T-cell (primary cell): ENCODE measurements around the gene GH2. TPM values are rescaled to one million over a fixed set of nuclear protein-coding genes. Genes with fewer than 3 reads are reported as not detected.
"Not testable (repeated sequence)": the region's sequence is repeated elsewhere in the genome, so short reads cannot be mapped to it uniquely, and the experiment has no call there.

Experiments used
- ATAC-seq, 4 experiments: fragments of 200-7000 bp in 3 of 4; fragments of 150-1000 bp in 1 of 4; cut with Tn5 transposase; replicated peaks in 1 of 4; 1 replicate in 3 of 4; 2 replicates in 1 of 4; pipeline ENCODE4 v1.10.0; 2021; ENCODE audit warnings: moderate library complexity in 3 of 4, mild to moderate bottlenecking in 2 of 4, moderate number of reproducible peaks in 1 of 4
- CTCF ChIA-PET, 2 donors: fragments of 300-600 bp; sonication (Branson Sonifier 250); formaldehyde crosslinking; loops; one replicate each; lab custom pipeline; 2022; ENCODE audit warnings: antibody characterized with exemption in 2 of 2; lab: Charles Lee
- POLR2A ChIA-PET, 2 donors: fragments of 300-600 bp; sonication (Branson Sonifier 250); formaldehyde crosslinking; loops; one replicate each; lab custom pipeline; 2022; ENCODE audit warnings: antibody characterized with exemption in 2 of 2; lab: Charles Lee
- DNase-seq, 35 experiments: peaks; one replicate each; pipeline versions ENCODE4 v3.0.0 to v3.0.0-alpha.2; 2013 to 2023
- H3K27ac ChIP-seq: one replicate; pipeline ENCODE4 v1.5.1; 2013; ENCODE audit warnings: low read length
- H3K27me3 ChIP-seq, 2 experiments: replicated peaks in 1 of 2; 1 replicate in 1 of 2; 2 replicates in 1 of 2; pipeline versions ENCODE4 v1.6.1 to v1.7.0; 2013; ENCODE audit warnings: low read length in 1 of 2, mixed read lengths in 1 of 2; ENCODE audit not compliant: control insufficient read depth in 2 of 2, insufficient read depth in 2 of 2; ENCODE audit errors: extremely low read depth in 1 of 2
- H3K36me3 ChIP-seq, 2 donors: 1 replicate in 1 of 2; 2 replicates in 1 of 2; pipeline versions ENCODE4 v1.6.1 to v1.7.0; 2013; ENCODE audit warnings: low read length in 1 of 2; ENCODE audit not compliant: control insufficient read depth in 2 of 2, insufficient read depth in 1 of 2; ENCODE audit errors: extremely low read depth in 1 of 2
- H3K4me1 ChIP-seq, 2 experiments: 1 replicate in 1 of 2; 2 replicates in 1 of 2; pipeline versions ENCODE4 v1.6.1 to v1.7.0; 2013; ENCODE audit warnings: low read length in 2 of 2, mixed read lengths in 1 of 2; ENCODE audit not compliant: insufficient read depth in 2 of 2, control insufficient read depth in 1 of 2; ENCODE audit errors: extremely low read depth in 1 of 2
- H3K4me3 ChIP-seq, 2 donors: 1 replicate in 1 of 2; 2 replicates in 1 of 2; pipeline versions ENCODE4 v1.5.1 to v1.7.0; 2013; ENCODE audit warnings: mild to moderate bottlenecking in 2 of 2, low read length in 1 of 2, moderate library complexity in 1 of 2; ENCODE audit not compliant: control insufficient read depth in 1 of 2; ENCODE audit errors: extremely low read depth in 1 of 2
- H3K9me3 ChIP-seq: 2 replicates; pipeline ENCODE4 v1.7.0; 2013
- H3K27ac Mint-ChIP-seq, 2 donors: one replicate each; pipeline ENCODE4 v1.8.0; 2020 to 2021; ENCODE audit warnings: mild to moderate bottlenecking in 2 of 2, mixed read lengths in 2 of 2
- H3K27me3 Mint-ChIP-seq, 2 donors: one replicate each; pipeline ENCODE4 v1.8.0; 2021 to 2022; ENCODE audit warnings: mixed read lengths in 2 of 2
- H3K36me3 Mint-ChIP-seq: one replicate; pipeline ENCODE4 v1.8.0; 2021; ENCODE audit warnings: mixed read lengths
- H3K4me1 Mint-ChIP-seq, 3 donors: one replicate each; pipeline ENCODE4 v1.8.0; 2020 to 2022; ENCODE audit warnings: mixed read lengths in 3 of 3, mild to moderate bottlenecking in 1 of 3
- H3K4me3 Mint-ChIP-seq, 3 donors: one replicate each; pipeline ENCODE4 v1.8.0; 2020 to 2022; ENCODE audit warnings: mild to moderate bottlenecking in 3 of 3, mixed read lengths in 3 of 3, moderate library complexity in 3 of 3
- H3K9me3 Mint-ChIP-seq, 3 donors: one replicate each; pipeline ENCODE4 v1.8.0; 2020 to 2022; ENCODE audit warnings: mixed read lengths in 3 of 3
- WGBS: methylation state at CpG from one replicate; pipeline ENCODE4 v1.1.5; 2013; ENCODE audit warnings: missing lambda C conversion rate; ENCODE audit not compliant: insufficient coverage; 5-methylcytosine and 5-hydroxymethylcytosine counted together
- total RNA-seq, 35 experiments: library from RNA in 6 of 35; stranded (reverse) in 6 of 35; fragments of 120-200 nt in 1 of 35; gene quantifications; one replicate each; pipeline versions ENCODE4 v1.2.1 to v1.2.4 and lab custom pipeline; 2013 to 2026

GH2 gene
- total RNA-seq, 5 donors from 2014 or later (not counting 1 experiment from before 2014, with no cell fraction given) = not detected

DNA sequence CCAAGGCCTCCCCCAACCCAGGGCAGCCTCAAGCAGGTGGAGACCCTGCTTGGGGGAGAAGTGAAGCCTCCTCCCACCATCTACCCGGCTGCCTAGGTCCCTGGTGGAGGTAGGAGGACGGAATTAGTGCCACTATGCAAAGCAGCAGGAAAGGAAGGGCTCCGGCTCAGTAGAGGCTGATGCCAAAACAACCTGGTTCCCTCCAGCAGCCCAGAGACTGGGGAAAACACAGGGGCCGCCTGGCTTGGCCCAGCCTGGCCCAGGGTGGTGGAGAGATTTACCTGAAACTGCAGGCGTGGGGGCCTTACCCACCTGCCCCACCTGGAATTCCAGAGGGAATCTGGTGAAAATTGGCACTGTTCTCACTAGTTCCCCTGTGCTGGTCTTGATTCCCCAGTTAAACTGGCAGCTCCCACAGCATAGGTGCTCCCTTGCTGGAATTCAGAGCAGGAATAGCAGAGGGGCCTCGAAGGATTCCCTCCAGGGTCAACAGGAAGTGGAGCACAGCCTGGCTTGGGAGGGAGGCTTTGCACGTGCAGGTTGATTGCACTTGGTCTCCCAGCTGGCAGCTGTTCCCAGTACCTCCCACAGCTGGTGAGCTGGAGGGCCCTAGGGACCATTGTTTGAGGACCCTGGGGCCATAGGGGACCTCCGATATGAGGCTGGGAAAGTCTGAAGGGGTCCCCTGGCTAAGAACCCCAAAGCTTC is 45.9 kb upstream of the GH2 start:
- Histone ChIP-seq H3K4me1 (peaks cover 7 to 24% of the 10 kb centered on the region in 2 experiments), H3K9me3 (no peaks in the 10 kb centered on the region), H3K27me3 (no peaks in the 10 kb centered on the region), H3K36me3 (peaks cover 4 to 14% of the 10 kb centered on the region in 2 donors), H3K4me3 (no peak overlapping the region), H3K27ac (no peak overlapping the region)
- CTCF ChIA-PET = interaction anchor here in 1 of 2 donors (0.7 kb wide), 1 partner anchor 257 kb away, joined by 4 read pairs; no protein-coding TSS in a partner anchor
- Mint-ChIP-seq H3K4me1 (peaks cover 20 to 23% (median 22%) of the 10 kb centered on the region in 3 donors), H3K9me3 (no peaks in the 10 kb centered on the region), H3K4me3 (no peak overlapping the region), H3K27me3 (no peaks in the 10 kb centered on the region), H3K36me3 (peaks cover 6% of the 10 kb centered on the region), H3K27ac (no peak overlapping the region)
- DNase-seq (no peak), ATAC-seq (no peak)
- WGBS = 77% methylated on average over 4 of the region's 8 CpGs
- POLR2A ChIA-PET = no interaction called here

DNA sequence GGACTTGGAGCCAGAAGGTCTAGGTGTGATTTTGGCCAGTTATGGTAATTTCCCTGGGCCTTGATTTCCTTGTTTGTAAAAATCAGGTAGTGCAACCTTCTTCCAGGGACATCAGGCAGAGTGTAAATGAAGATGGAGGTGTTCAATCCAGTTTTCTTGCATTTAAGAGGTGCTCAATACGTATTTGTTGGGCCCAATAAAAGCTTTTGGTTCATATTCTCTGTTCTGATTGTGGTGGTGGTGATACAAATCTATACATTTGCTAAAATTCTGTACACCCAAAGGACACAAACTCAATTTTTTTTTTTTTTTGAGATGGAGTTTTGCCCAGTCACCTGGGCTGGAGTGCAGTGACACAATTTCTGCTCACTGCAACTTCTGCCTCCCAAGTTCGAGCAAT is 44.4 kb upstream of the GH2 start:
- H3K4me1 ChIP-seq = peaks cover 3 to 10% of the 10 kb centered on the region in 2 experiments
- H3K27me3 Mint-ChIP-seq = no peaks in the 10 kb centered on the region
- ChIA-PET POLR2A (no interaction called here), CTCF (no interaction called here)
- no CpG with 5 or more reads among the region's 2 CpGs for WGBS
- H3K9me3 Mint-ChIP-seq = no peaks in the 10 kb centered on the region
- no peak overlapping the region for H3K27ac Mint-ChIP-seq
- H3K9me3 ChIP-seq = no peaks in the 10 kb centered on the region
- no peak overlapping the region for H3K27ac ChIP-seq
- H3K4me3 ChIP-seq = no peak overlapping the region
- H3K4me3 Mint-ChIP-seq = no peak overlapping the region
- peaks cover 8 to 12% (median 9%) of the 10 kb centered on the region in 3 donors for H3K4me1 Mint-ChIP-seq
- H3K36me3 ChIP-seq = peaks cover 4 to 14% of the 10 kb centered on the region in 2 donors
- H3K27me3 ChIP-seq = no peaks in the 10 kb centered on the region
- peaks cover 6% of the 10 kb centered on the region for H3K36me3 Mint-ChIP-seq
- DNase-seq (no peak), ATAC-seq (no peak)

DNA sequence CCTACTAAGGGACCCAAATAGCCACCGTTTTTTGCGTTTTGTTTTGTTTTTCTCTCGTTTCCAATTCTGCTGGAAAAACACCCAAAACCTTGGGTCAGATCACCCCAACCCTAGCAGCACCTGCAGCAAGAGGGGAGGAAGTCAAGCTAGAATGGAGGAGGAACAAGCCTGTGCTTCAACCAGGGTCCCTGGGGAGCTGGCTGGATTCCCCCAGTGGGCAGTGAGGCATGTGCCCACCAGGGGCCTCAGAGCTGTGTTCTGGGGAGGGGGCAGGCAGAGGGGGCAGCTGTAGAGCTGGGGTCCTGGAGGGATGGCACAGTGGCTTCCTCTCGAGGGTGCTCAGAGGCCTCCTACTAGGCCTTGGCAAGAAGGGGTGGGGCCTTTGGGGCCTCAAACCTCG is 43.9 kb upstream of the GH2 start:
- ATAC-seq (no peak), DNase-seq (no peak)
- H3K4me1 Mint-ChIP-seq = peaks cover 3 to 9% (median 3%) of the 10 kb centered on the region in 3 donors
- no peak overlapping the region for H3K4me3 ChIP-seq
- H3K27me3 ChIP-seq = no peaks in the 10 kb centered on the region
- peaks cover 6% of the 10 kb centered on the region for H3K36me3 Mint-ChIP-seq
- no peaks in the 10 kb centered on the region for H3K9me3 Mint-ChIP-seq
- no peaks in the 10 kb centered on the region for H3K9me3 ChIP-seq
- no peak overlapping the region for H3K4me3 Mint-ChIP-seq
- H3K27ac ChIP-seq = no peak overlapping the region
- WGBS = 100% methylated on average over 1 of the region's 5 CpGs
- ChIA-PET POLR2A (no interaction called here), CTCF (interaction anchor here in 1 of 2 donors (0.7 kb wide), 1 partner anchor 93 kb away, joined by 3 read pairs; no protein-coding TSS in a partner anchor)
- H3K27me3 Mint-ChIP-seq = no peaks in the 10 kb centered on the region
- H3K4me1 ChIP-seq = peaks cover 0 to 4% of the 10 kb centered on the region in 2 experiments
- peaks cover 4 to 14% of the 10 kb centered on the region in 2 donors for H3K36me3 ChIP-seq
- peak overlapping the region; percentile 16 to 49 for H3K27ac Mint-ChIP-seq

GRCh38 chr17:63922402-63922801 is 40.7 kb upstream of the GH2 start:
- not testable (repeated sequence) for DNase-seq

GRCh38 chr17:63920779-63921178 is 39.0 kb upstream of the GH2 start:
- DNase-seq, H3K4me1 ChIP-seq, H3K4me3 Mint-ChIP-seq, H3K4me3 ChIP-seq, H3K9me3 ChIP-seq, H3K27ac ChIP-seq, POLR2A ChIA-PET, ATAC-seq, H3K27me3 Mint-ChIP-seq, H3K36me3 ChIP-seq, H3K36me3 Mint-ChIP-seq, H3K27ac Mint-ChIP-seq, H3K9me3 Mint-ChIP-seq, H3K27me3 ChIP-seq: not testable (repeated sequence)
- 77% methylated on average over 3 of the region's 5 CpGs for WGBS
- CTCF ChIA-PET = interaction anchor here in 1 of 2 donors (1.3 to 2.6 kb wide), 6 partner anchors 65 to 213 kb away, joined by 7 to 23 read pairs (median 14); no protein-coding TSS in a partner anchor
- H3K4me1 Mint-ChIP-seq = peaks cover 8 to 13% (median 9%) of the 10 kb centered on the region in 3 donors

More at GRCh38 chr17:63922402-63922801, 40.7 kb upstream of the GH2 start:
- H3K9me3 Mint-ChIP-seq, H3K4me3 Mint-ChIP-seq, H3K4me3 ChIP-seq, H3K9me3 ChIP-seq, H3K4me1 ChIP-seq, H3K27me3 ChIP-seq, POLR2A ChIA-PET, ATAC-seq, H3K27ac ChIP-seq, H3K36me3 ChIP-seq, H3K27me3 Mint-ChIP-seq, H3K36me3 Mint-ChIP-seq: not testable (repeated sequence)
- Mint-ChIP-seq H3K27ac (peak overlapping the region in 1 of 2 donors; percentile 25), H3K4me1 (peaks cover 8 to 13% (median 9%) of the 10 kb centered on the region in 3 donors)
- CTCF ChIA-PET = interaction anchor here (0.5 to 1.8 kb wide), 6 partner anchors 24 to 267 kb away, joined by 3 to 5 read pairs (median 4); no protein-coding TSS in a partner anchor
- 82% methylated on average over 6 of the region's 9 CpGs for WGBS

DNA sequence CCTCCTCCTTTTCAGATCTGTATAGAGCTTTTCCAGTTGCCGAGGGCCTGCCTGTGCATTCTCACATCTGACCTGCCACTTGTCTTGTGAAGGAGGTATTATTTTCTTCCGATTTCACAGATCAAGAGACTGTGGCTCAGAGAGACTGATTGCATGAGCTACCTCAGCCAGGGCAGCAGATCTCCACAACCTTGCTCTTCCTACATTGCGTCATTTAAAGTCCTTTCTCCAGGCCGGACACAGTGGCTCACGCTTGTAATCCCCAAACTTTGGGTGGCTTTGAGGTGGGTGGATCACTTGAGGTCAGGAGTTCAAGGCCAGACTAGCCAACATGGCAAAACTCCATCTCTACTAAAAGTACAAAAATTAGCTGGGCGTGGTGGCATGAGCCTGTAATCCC is 38.3 kb upstream of the GH2 start:
- CTCF ChIA-PET = interaction anchor here (0.6 to 2.6 kb wide), 23 partner anchors 8 to 214 kb away, joined by 3 to 23 read pairs (median 7); partner anchors contain the start of genes CSHL1 (in 1 of the 2) and ICAM2 (in 1 of the 2)
- Mint-ChIP-seq H3K27ac (peak overlapping the region in 1 of 2 donors; percentile 59), H3K4me1 (peaks cover 8 to 13% (median 9%) of the 10 kb centered on the region in 3 donors)
- H3K36me3 ChIP-seq, H3K27me3 Mint-ChIP-seq, H3K4me3 ChIP-seq, H3K36me3 Mint-ChIP-seq, ATAC-seq, H3K9me3 ChIP-seq, DNase-seq, POLR2A ChIA-PET, H3K9me3 Mint-ChIP-seq, H3K27ac ChIP-seq, H3K4me1 ChIP-seq, H3K27me3 ChIP-seq, H3K4me3 Mint-ChIP-seq: not testable (repeated sequence)
- WGBS = no CpG with 5 or more reads among the region's 6 CpGs
